Breast epithelium (tissue), 3 donors: Measurements from ENCODE around the gene ADAMTS17.

ENCODE experiments used
- POLR2AphosphoS5 ChIP-seq, 3 donors: sonication (generic); formaldehyde crosslinking; IDR thresholded peaks; one replicate each; pipeline ENCODE4 v1.6.1; 2017; ENCODE audit warnings: antibody characterized with exemption in 3 of 3
- TF ChIP-seq, protein P1 (sequence below), 3 donors: fragments of 450-650 bp; IDR thresholded peaks; one replicate each; pipeline ENCODE4 v1.5.1; 2016 to 2017; ENCODE audit warnings: antibody characterized with exemption in 3 of 3, mild to moderate bottlenecking in 3 of 3, moderate library complexity in 3 of 3

DNA sequence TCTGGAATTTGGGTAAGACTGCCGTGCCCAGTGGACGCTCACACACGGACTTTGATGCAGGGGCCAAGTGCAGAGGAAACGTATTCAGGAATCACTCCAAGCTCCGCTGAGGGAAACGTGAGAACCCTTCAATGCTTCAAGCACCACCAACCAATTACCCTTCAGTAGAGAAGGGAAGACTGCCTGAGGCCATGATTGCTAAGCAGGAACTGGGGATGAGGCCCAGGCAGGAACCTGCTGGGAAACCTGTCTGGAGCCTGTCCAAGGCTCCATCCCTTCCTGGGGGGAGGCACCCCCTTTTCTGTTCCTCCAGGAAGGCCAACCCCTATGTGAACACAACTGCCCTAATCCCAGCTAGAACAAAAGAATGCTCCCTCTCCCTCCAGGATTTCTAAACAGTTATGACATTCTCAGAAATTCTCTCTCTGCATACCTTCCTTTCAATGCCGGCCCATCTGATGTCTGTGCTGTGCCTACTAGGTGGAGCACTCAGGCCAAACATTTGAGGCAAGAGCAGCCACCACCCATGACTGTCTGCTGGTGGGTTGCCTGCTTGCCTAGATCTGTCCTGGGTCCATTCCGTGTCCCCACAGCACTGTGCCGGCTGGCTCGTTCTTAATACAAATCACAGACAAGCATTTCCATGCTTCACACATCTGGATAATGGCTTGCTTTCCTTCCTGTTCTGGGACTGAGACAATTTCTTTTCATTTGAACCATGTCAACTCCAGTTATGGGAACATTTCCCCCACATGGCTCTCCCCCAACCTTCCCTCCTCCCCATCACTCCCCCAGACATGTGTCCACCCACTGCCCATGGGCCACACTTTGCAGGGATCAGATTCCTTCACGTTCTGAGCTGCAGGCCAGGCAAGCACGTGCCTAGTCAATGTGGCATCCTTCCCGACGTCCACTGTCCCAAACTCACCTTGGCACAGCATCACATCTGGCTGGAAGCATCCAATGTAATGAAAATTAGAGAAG, 149.4 kb downstream of the ADAMTS17 start:
- TF ChIP-seq, protein P1, sequence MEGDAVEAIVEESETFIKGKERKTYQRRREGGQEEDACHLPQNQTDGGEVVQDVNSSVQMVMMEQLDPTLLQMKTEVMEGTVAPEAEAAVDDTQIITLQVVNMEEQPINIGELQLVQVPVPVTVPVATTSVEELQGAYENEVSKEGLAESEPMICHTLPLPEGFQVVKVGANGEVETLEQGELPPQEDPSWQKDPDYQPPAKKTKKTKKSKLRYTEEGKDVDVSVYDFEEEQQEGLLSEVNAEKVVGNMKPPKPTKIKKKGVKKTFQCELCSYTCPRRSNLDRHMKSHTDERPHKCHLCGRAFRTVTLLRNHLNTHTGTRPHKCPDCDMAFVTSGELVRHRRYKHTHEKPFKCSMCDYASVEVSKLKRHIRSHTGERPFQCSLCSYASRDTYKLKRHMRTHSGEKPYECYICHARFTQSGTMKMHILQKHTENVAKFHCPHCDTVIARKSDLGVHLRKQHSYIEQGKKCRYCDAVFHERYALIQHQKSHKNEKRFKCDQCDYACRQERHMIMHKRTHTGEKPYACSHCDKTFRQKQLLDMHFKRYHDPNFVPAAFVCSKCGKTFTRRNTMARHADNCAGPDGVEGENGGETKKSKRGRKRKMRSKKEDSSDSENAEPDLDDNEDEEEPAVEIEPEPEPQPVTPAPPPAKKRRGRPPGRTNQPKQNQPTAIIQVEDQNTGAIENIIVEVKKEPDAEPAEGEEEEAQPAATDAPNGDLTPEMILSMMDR (IDR thresholded peaks at IDR 0.05), result no peak
- no peak for TF ChIP-seq POLR2AphosphoS5 (IDR thresholded peaks at IDR 0.05)
